HG03095 (cell line): Measurements from ENCODE around the gene MAGEF1.
"Not testable (repeated sequence)": the region's sequence is repeated elsewhere in the genome, so short reads cannot be mapped to it uniquely, and the experiment has no call there.

Experiments used
- ATAC-seq: cut with Tn5 transposase; IDR thresholded peaks from one replicate; pipeline ENCODE4 v1.9.1; 2021; ENCODE audit warnings: moderate library complexity; ENCODE audit not compliant: unreplicated experiment

MAGEF1 gene

GRCh38 chr3:184743248-184743647, 31.4 kb upstream of the MAGEF1 start:
- ATAC-seq: no peak

- ATAC-seq: no peak
Observed at GRCh38 chr3:184742676-184743135, 30.8 kb upstream of the MAGEF1 start.

- ATAC-seq: no peak
Observed at GRCh38 chr3:184741798-184742675, 30.2 kb upstream of the MAGEF1 start.

GRCh38 chr3:184741259-184741556, 29.3 kb upstream of the MAGEF1 start:
- ATAC-seq: no peak

- ATAC-seq: no peak
Observed at GRCh38 chr3:184740509-184741258, 28.8 kb upstream of the MAGEF1 start.

GRCh38 chr3:184739594-184740505, 28.0 kb upstream of the MAGEF1 start:
- no peak for ATAC-seq

GRCh38 chr3:184738982-184739381, 27.1 kb upstream of the MAGEF1 start:
- no peak for ATAC-seq

- no peak for ATAC-seq
Observed at GRCh38 chr3:184738506-184738890, 26.6 kb upstream of the MAGEF1 start.

- no peak for ATAC-seq
Observed at GRCh38 chr3:184737641-184738505, 26.0 kb upstream of the MAGEF1 start.

- ATAC-seq: no peak
Observed at GRCh38 chr3:184737063-184737462, 25.2 kb upstream of the MAGEF1 start.

- ATAC-seq: no peak
Observed at GRCh38 chr3:184734903-184735701, 23.2 kb upstream of the MAGEF1 start.

- ATAC-seq: no peak
Observed at GRCh38 chr3:184733971-184734608, 22.2 kb upstream of the MAGEF1 start.

- no peak for ATAC-seq
Observed at GRCh38 chr3:184733181-184733580, 21.3 kb upstream of the MAGEF1 start.

GRCh38 chr3:184731786-184732537, 20.1 kb upstream of the MAGEF1 start:
- no peak for ATAC-seq

GRCh38 chr3:184730924-184731323, 19.1 kb upstream of the MAGEF1 start:
- no peak for ATAC-seq

GRCh38 chr3:184729154-184729553, 17.3 kb upstream of the MAGEF1 start:
- ATAC-seq: not testable (repeated sequence)

GRCh38 chr3:184728010-184728527, 16.2 kb upstream of the MAGEF1 start:
- ATAC-seq: no peak
